K562 (cell line): ENCODE results near the gene TAF11. TPM values are rescaled to one million over a fixed set of nuclear protein-coding genes. Genes with fewer than 3 reads are reported as not detected.
A peak's percentile ranks its signal among the peaks of the same experiment; 100 is the strongest.

Experiments
- ATAC-seq: fragments of 200-7000 bp; cut with Tn5 transposase; 3 replicates; pipeline ENCODE4 v1.9.1; 2020; ENCODE audit warnings: moderate library complexity
- BruUV-seq: library from RNA; stranded (reverse); fragments of 400-500 nt; replicated peaks from 2 replicates; lab custom pipeline; 2021; lab: Mats Ljungman, UMichigan
- CTCF ChIA-PET: fragments of 300-600 bp; formaldehyde crosslinking; extraction: SDS; loops from one replicate; lab custom pipeline; 2021; ENCODE audit warnings: low intra/inter-chr PET ratio; lab: Yijun Ruan, JAX
- POLR2A ChIA-PET: fragments of 300-600, 350-650 bp; sonication (Branson Sonifier 250); formaldehyde crosslinking; extraction: SDS; loops from one replicate; lab custom pipeline; 2021; ENCODE audit warnings: antibody characterized with exemption, inconsistent platforms; lab: Yijun Ruan, JAX
- DNase-seq, 4 experiments: peaks; one replicate each; pipeline versions ENCODE4 v3.0.0 to v3.0.0-alpha.2; 2011 to 2018; ENCODE audit warnings: low spot score in 3 of 4, mixed read lengths in 3 of 4; ENCODE audit errors: extremely low read depth in 1 of 4
- FAIRE-seq: peaks from 2 replicates; lab custom pipeline; 2011; peaks lifted over from hg19 to GRCh38; lab: Jason Lieb, UNC
- H2AFZ ChIP-seq: 2 replicates; pipeline ENCODE4 v1.6.0; 2011; ENCODE audit warnings: low read depth, low read length, control low read depth, inconsistent platforms
- H3K27ac ChIP-seq: fragments of 200-600 bp; 3 replicates; pipeline ENCODE4 v1.8.0; 2011; ENCODE audit warnings: low read depth, mild to moderate bottlenecking, control low read depth, inconsistent platforms, low read length, moderate library complexity, mixed read lengths; ENCODE audit errors: extremely low read depth
- H3K27me3 ChIP-seq, 2 experiments: fragments of 300-600 bp in 1 of 2; 2 replicates in 1 of 2; 3 replicates in 1 of 2; pipeline versions ENCODE4 v1.6.0 to v1.8.0; 2011; ENCODE audit warnings: inconsistent platforms in 2 of 2, low read length in 2 of 2, mild to moderate bottlenecking in 1 of 2, mixed read lengths in 1 of 2, moderate library complexity in 1 of 2; ENCODE audit not compliant: control insufficient read depth in 2 of 2, insufficient read depth in 2 of 2
- H3K36me3 ChIP-seq: fragments of 300-600 bp; 3 replicates; pipeline ENCODE4 v1.8.0; 2011; ENCODE audit warnings: mild to moderate bottlenecking, low read length, inconsistent platforms; ENCODE audit not compliant: control insufficient read depth, insufficient read depth
- H3K4me1 ChIP-seq, 2 experiments: fragments of 200-600 bp in 1 of 2; replicated peaks in 1 of 2; 2 replicates in 1 of 2; 3 replicates in 1 of 2; pipeline versions ENCODE4 v1.5.1 to v1.8.0; 2011; ENCODE audit warnings: inconsistent platforms in 2 of 2, low read length in 2 of 2, mild to moderate bottlenecking in 1 of 2, mixed read lengths in 1 of 2, moderate library complexity in 1 of 2; ENCODE audit not compliant: control insufficient read depth in 2 of 2, insufficient read depth in 2 of 2
- H3K4me2 ChIP-seq: 2 replicates; pipeline ENCODE4 v1.6.1; 2011; ENCODE audit warnings: low read length, control low read depth, inconsistent platforms, mixed read lengths; ENCODE audit not compliant: insufficient read depth
- H3K4me3 ChIP-seq: fragments of 200-600 bp; sonication (generic), shearing (Covaris generic); 2 replicates; pipeline ENCODE4 v1.5.1; 2016; ENCODE audit warnings: control low read depth, inconsistent platforms
- H3K79me2 ChIP-seq: fragments of 200-600 bp; 3 replicates; pipeline ENCODE4 v1.8.0; 2011; ENCODE audit warnings: low read length, inconsistent platforms; ENCODE audit not compliant: control insufficient read depth, insufficient read depth
- H3K9ac ChIP-seq, 2 experiments: 2 replicates each; pipeline versions ENCODE4 v1.6.0 to v1.6.1; 2011; ENCODE audit warnings: low read depth in 2 of 2, low read length in 2 of 2, control low read depth in 1 of 2, inconsistent platforms in 1 of 2, mild to moderate bottlenecking in 1 of 2, mixed read lengths in 1 of 2; ENCODE audit not compliant: insufficient read depth in 1 of 2
- H3K9me1 ChIP-seq: one replicate; pipeline ENCODE4 v1.6.0; 2011; ENCODE audit warnings: inconsistent platforms, mild to moderate bottlenecking, low read length, moderate library complexity; ENCODE audit not compliant: control insufficient read depth, insufficient read depth
- H3K9me3 ChIP-seq: replicated peaks from 2 replicates; pipeline ENCODE4 v1.5.1; 2011; ENCODE audit warnings: low read depth, low read length, inconsistent platforms; ENCODE audit not compliant: control insufficient read depth, insufficient read depth
- H4K20me1 ChIP-seq: replicated peaks from 2 replicates; pipeline ENCODE4 v1.6.1; 2011; ENCODE audit warnings: low read length, inconsistent platforms, mixed read lengths; ENCODE audit not compliant: control insufficient read depth, insufficient read depth
- CTCF ChIP-seq, 3 experiments: IDR thresholded peaks in 2 of 3; conservative IDR thresholded peaks in 1 of 3; 2 replicates each; pipeline ENCODE4 v1.5.1; 2011 to 2012; ENCODE audit warnings: low read length in 3 of 3, mild to moderate bottlenecking in 3 of 3, control low read depth in 2 of 3, improper control_type of control experiment in 1 of 3, inconsistent platforms in 1 of 3, low read depth in 1 of 3, mixed read lengths in 1 of 3, moderate library complexity in 1 of 3; ENCODE audit not compliant: insufficient read depth in 2 of 3
- MTA2 ChIP-seq: fragments of 450-650 bp; IDR thresholded peaks from 2 replicates; pipeline ENCODE4 v1.6.1; 2016; ENCODE audit warnings: low read depth
- NR1H2 ChIP-seq: sonication (generic); formaldehyde crosslinking; IDR thresholded peaks from 2 replicates; pipeline ENCODE4 v1.4.0; 2020; ENCODE audit warnings: mild to moderate bottlenecking, missing genetic modification reagents
- OTX1 ChIP-seq: fragments of 450-650 bp; formaldehyde crosslinking; IDR thresholded peaks from 2 replicates; pipeline ENCODE4 v1.4.0; 2022; ENCODE audit warnings: mild to moderate bottlenecking
- SRF ChIP-seq, 2 experiments: fragments of 250-450, 450-650 bp in 1 of 2; sonication (Bioruptor Pico) in 1 of 2; sonication (generic) in 1 of 2; formaldehyde crosslinking; IDR thresholded peaks; 2 replicates each; pipeline versions ENCODE4 v1.5.0 to v1.5.1; 2020 to 2022; ENCODE audit warnings: mild to moderate bottlenecking in 1 of 2, missing genetic modification reagents in 1 of 2
- TRIM24 ChIP-seq, 2 experiments: fragments of 450-650 bp; IDR thresholded peaks; 2 replicates each; pipeline ENCODE4 v1.6.1; 2016
- TRIM25 ChIP-seq: fragments of 450-650 bp; IDR thresholded peaks from 2 replicates; pipeline ENCODE4 v1.7.0; 2016; ENCODE audit warnings: borderline replicate concordance
- ZNF280B ChIP-seq: fragments of 250-450 bp; sonication (Bioruptor Pico); IDR thresholded peaks from 2 replicates; pipeline ENCODE4 v1.5.1; 2021; ENCODE audit warnings: mild to moderate bottlenecking
- ZNF586 ChIP-seq: fragments of 450-650 bp; formaldehyde crosslinking; conservative IDR thresholded peaks from 2 replicates; pipeline ENCODE4 v1.4.0; 2020; ENCODE audit warnings: mild to moderate bottlenecking, moderate library complexity
- ZNF699 ChIP-seq: fragments of 250-450 bp; sonication (Bioruptor Pico); IDR thresholded peaks from 2 replicates; pipeline ENCODE4 v1.8.0; 2021; ENCODE audit warnings: mild to moderate bottlenecking, moderate library complexity; ENCODE audit not compliant: insufficient replicate concordance
- WGBS: fragments of 100-300 bp; shearing (Covaris generic); methylation state at CpG from one replicate; pipeline ENCODE4 v1.1.6; 2016; ENCODE audit warnings: low coverage, mixed read lengths; ENCODE audit not compliant: insufficient coverage; ENCODE audit errors: missing lambda C conversion rate; 5-methylcytosine and 5-hydroxymethylcytosine counted together
- in situ Hi-C: fragments of 300-500 bp; cut with MboI; formaldehyde crosslinking; loops from 4 replicates; pipeline ENCODE4 v1.15.0; 2018; ENCODE audit warnings: inconsistent platforms, mixed read lengths
- intact Hi-C: fragments of 100-400 bp; cut with micrococcal nuclease; formaldehyde crosslinking; loops from 2 replicates; pipeline ENCODE4 v1.14.2; 2022
- polyA plus RNA-seq, 8 experiments: library from polyadenylated mRNA; depleted of rRNA in 4 of 8; stranded (reverse) in 5 of 8; unstranded in 3 of 8; fragments of >200 nt; fragmentation: Nextera tagmentation in 2 of 8; fragmentation: Illumina TruSeq in 1 of 8; extraction: Ambion mirVana in 2 of 8; extraction: Trizol in 1 of 8; gene quantifications; 2 replicates each; pipeline versions ENCODE4 v1.2.1 to v1.2.3, GENCODE V29; 2011 to 2014; ENCODE audit warnings: inconsistent platforms in 1 of 8, missing spikeins in 1 of 8
- total RNA-seq, 7 experiments: library from RNA; depleted of rRNA in 6 of 7; stranded (reverse); fragments of >200 nt in 6 of 7; fragmentation: Illumina TruSeq in 2 of 7; extraction: Trizol in 2 of 7; gene quantifications; 2 replicates each; pipeline versions ENCODE4 v1.2.1 to v1.2.3, GENCODE V29; 2011 to 2021; ENCODE audit warnings: low replicate concordance in 1 of 7

TAF11 gene
- total and polyA plus RNA-seq, 9 of the 15 experiments (the other 6 are each of a cell fraction or from before 2014, with no cell fraction given), result 40.9 to 91.9 (median 71.9) TPM

GRCh38 chr6:34888874-34889555 is 1.2 kb upstream of the TAF11 start, which contains the start of gene ANKS1A:
Gene ANKS1A (plus strand): TSS chr6:34889255. CDS start chr6:34889403, 148 bp downstream.
- Histone ChIP-seq H3K79me2 (peaks cover 66% of the 10 kb centered on the region), H4K20me1 (0 out of 2 replicates have a peak, but pooled peaks cover 4% of the 10 kb centered on the region), H3K9ac (peak within 1 kb of the TSS; percentile 89 to 96), H3K9me3 (no peaks in the 10 kb centered on the region), H3K27me3 (no peaks in the 10 kb centered on the region), H3K4me1 (peaks cover 11 to 19% of the 10 kb centered on the region in 2 experiments; a peak in 3 of 5 replicates), H3K36me3 (peaks cover 14% of the 10 kb centered on the region; the same call in 1 of the 3 replicates), H3K27ac (peak within 1 kb of the TSS; percentile 96), H3K4me2 (peak within 1 kb of the TSS; percentile 100), H2AFZ (peak within 1 kb of the TSS; percentile 98), H3K4me3 (peak within 1 kb of the TSS; percentile 80), H3K9me1 (no peaks in the 10 kb centered on the region)
- intact Hi-C loops, result loop anchor here (10.0 kb wide), 1 partner anchor 256 kb away; the partner anchor contains the start of gene TCP11
- BruUV-seq, result no TSS peak
- WGBS, result under 1% methylated on average over 41 of the region's 60 CpGs
- DNase-seq (peak; percentile 93 to 96 (median 96)), ATAC-seq (peak; percentile 79), FAIRE-seq (peak; percentile 19)
- in situ Hi-C loops, result no loop called here
- ChIA-PET CTCF (no interaction called here), POLR2A (interaction anchor here (0.5 to 8.6 kb wide), 12 partner anchors 10 to 463 kb away, joined by 3 to 108 read pairs (median 4); partner anchors contain the start of genes RPS10 and SNRPC)
- TF ChIP-seq SRF (CRISPR knock-in tag; IDR thresholded peaks at IDR 0.05) (0 out of 4 replicates have a peak, but pooled peaks of 1 of the 2 experiments have one; percentile 8), MTA2 (no peak), OTX1 (CRISPR knock-in tag) (no peak), ZNF280B (CRISPR knock-in tag) (no peak), TRIM24 (IDR thresholded peaks at IDR 0.05) (no peak), ZNF586 (CRISPR knock-in tag) (no peak), NR1H2 (CRISPR knock-in tag) (no peak), TRIM25 (no peak), ZNF699 (CRISPR knock-in tag) (no peak), CTCF (IDR thresholded peaks at IDR 0.05 in 2 of 3, conservative IDR thresholded peaks at IDR 0.05 in 1 of 3; ENCODE audit: insufficient read depth in 2 of 3, low read depth in 1 of 3, low read length in 3 of 3) (no peak)
